Upper lobe of left lung (tissue), 4 donors: Measurements from ENCODE around the gene DACH1.

ENCODE experiments used
- POLR2A ChIP-seq, 4 donors: fragments of 450-650 bp; IDR thresholded peaks; one replicate each; pipeline ENCODE4 v1.5.1; 2016 to 2017; ENCODE audit warnings: antibody characterized with exemption in 4 of 4, mild to moderate bottlenecking in 2 of 4
- TF ChIP-seq, protein P1 (sequence below), 6 experiments: fragments of 450-650 bp in 4 of 6; fragments of 200-600 bp in 2 of 6; sonication (generic) in 2 of 6; IDR thresholded peaks; one replicate each; pipeline ENCODE4 v1.5.1; 2016 to 2019; ENCODE audit warnings: antibody characterized with exemption in 6 of 6

DNA sequence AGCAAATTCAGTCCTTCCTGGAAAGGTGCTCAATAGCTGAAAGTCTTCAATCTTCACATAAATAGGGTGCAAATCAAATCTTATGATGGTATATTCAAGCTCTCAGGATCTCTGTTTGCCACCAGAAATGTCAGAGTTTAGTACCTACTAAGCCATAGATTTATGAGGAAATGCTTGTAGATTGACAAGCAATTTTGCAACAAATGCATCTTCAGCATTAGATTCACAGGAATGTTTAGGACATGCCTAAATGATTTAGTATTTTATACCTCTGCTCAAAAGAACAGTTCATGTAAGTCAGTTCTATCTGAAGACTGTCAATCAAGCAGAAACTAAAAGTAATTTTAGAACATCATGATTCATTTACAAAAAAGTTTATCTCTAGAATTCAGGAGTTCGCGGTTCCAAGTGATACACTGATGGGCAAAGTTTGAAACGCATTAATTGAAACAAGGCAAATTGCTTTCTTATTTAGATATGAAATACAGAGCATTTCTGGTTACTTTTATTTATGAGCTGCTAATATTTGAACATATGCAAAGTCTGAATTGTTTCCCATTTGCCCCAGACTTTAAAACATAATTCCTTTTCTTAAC, 65.7 kb downstream of the DACH1 start:
- no peak for TF ChIP-seq POLR2A (IDR thresholded peaks at IDR 0.05)
- TF ChIP-seq, protein P1, sequence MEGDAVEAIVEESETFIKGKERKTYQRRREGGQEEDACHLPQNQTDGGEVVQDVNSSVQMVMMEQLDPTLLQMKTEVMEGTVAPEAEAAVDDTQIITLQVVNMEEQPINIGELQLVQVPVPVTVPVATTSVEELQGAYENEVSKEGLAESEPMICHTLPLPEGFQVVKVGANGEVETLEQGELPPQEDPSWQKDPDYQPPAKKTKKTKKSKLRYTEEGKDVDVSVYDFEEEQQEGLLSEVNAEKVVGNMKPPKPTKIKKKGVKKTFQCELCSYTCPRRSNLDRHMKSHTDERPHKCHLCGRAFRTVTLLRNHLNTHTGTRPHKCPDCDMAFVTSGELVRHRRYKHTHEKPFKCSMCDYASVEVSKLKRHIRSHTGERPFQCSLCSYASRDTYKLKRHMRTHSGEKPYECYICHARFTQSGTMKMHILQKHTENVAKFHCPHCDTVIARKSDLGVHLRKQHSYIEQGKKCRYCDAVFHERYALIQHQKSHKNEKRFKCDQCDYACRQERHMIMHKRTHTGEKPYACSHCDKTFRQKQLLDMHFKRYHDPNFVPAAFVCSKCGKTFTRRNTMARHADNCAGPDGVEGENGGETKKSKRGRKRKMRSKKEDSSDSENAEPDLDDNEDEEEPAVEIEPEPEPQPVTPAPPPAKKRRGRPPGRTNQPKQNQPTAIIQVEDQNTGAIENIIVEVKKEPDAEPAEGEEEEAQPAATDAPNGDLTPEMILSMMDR (IDR thresholded peaks at IDR 0.05): no peak
